Right ventricle myocardium superior (tissue), 1 donor: ENCODE measurements around the gene CTBP1. TPM values are rescaled to one million over a fixed set of nuclear protein-coding genes. Genes with fewer than 3 reads are reported as not detected.
A peak's percentile ranks its signal among the peaks of the same experiment; 100 is the strongest.

ENCODE experiments used
- ATAC-seq: fragments of 200-7000 bp; cut with Tn5 transposase; one replicate; pipeline ENCODE4 v1.9.1; 2020; ENCODE audit warnings: mild to moderate bottlenecking; ENCODE audit not compliant: poor library complexity
- DNase-seq: peaks from one replicate; pipeline ENCODE4 v3.0.0-alpha.2; 2020
- intact Hi-C: fragments of 100-400 bp; cut with DNase I; formaldehyde crosslinking; loops from one replicate; pipeline ENCODE4 v1.11.2; 2022
- total RNA-seq: library from RNA; stranded (reverse); fragmentation: NEBNext Ultra II Directional; extraction: Animal tissue kit (Norgen Biotek cat#: 25700); gene quantifications from one replicate; pipeline ENCODE4 v1.2.1, GENCODE V29; 2021
- donor health status: DM: no; HTN: yes; CAD: no; lungs with severe emphysema.

Gene CTBP1
- total RNA-seq, 1 donor from 2014 or later: 133 TPM

GRCh38 chr4:1218634-1219565 lies 30.0 kb downstream of the CTBP1 start:
- intact Hi-C loops: no loop called here
- DNase-seq (no peak), ATAC-seq (no peak)

DNA sequence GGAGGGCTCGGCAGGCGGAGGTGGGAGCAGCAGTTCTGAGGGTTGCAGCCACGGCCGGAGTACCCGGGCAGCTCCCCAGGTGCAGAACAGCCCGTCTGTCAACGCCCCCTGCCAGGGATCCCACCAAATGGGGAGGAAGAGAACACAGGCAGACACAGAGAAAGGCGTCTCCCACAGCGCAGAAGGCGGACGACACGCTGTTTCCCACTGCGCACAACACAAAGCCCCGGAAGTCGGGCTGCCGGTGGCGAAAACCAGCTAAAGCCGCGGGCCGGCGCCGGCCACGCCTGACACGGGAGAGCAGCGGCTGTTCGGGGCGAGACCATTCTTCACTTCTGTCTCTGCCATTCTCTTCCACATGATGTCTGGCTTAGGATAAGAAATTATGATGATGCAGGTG lies 31.6 kb downstream of the CTBP1 start:
- ATAC-seq: no peak
- no peak for DNase-seq
- intact Hi-C loops: no loop called here

DNA sequence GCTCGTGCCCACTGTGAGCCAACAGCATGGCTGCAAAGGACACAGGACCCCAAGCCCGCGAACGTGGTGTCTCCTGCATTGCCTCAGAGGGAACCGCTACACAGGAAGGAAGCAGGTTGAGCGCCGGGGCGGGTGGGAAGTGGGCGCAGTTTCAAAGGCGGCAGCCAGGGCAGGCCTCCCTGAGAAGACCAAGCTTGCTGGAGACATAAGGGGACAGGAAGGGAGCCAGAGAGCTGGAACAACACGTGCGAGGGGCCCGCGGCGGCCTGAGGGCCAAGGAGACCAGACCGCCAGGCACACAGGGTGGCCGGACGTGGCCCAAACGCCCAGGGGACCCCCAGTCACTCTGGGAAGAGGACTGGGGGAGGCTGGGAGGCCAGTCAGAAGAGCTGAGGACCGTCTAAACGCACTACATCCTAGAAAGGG lies 32.0 kb downstream of the CTBP1 start:
- peak; percentile 72 for DNase-seq
- no peak for ATAC-seq
- intact Hi-C loops: no loop called here

- DNase-seq: no peak
- intact Hi-C loops: no loop called here
- ATAC-seq: no peak
Measured at GRCh38 chr4:1216076-1216614, 32.8 kb downstream of the CTBP1 start.

DNA sequence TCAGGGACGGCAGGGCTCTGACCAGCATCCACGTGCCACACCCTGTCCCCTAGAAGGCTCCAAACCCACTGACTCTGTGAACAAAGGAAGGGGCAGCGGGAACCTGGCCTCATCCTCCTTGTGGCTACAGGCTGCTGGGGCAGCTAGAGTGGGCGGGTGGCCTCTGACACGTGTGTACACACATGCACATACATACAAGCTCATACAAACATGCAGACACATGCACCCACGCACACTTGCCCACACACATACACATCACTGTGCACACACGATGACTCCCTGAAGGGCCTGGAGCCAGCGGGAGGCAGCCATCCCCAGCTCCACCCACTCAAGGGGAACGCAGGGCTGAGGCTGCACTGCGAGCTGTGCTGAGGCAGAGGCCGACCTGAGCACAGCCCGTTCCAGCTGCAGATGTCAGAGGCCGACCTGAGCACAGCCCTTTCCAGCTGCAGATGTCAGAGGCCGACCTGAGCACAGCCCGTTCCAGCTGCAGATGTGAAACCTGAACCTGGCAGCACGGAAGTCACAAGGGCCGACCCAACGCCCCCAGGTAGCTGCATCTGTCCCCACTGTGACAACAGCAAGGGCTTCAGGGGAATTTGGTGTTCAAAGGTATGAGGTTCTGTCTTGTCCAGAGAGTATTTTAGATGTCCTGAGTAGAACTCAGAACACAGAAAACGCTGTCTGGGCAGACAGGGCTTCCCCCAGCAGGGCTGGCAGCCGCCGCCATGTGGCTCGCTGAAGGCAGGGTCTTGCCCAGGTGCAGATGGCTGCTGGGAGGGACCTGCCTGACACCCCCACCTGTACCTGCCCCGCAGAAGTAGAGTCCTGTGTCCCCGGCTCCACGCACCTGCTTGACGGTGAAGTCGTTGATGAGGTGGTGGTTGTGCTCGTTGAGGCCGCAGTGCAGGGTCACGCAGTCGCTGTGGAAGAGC lies 33.5 kb downstream of the CTBP1 start:
- intact Hi-C loops: no loop called here
- ATAC-seq (no peak), DNase-seq (no peak)

- no peak for ATAC-seq
- no peak for DNase-seq
- intact Hi-C loops: no loop called here
Measured at GRCh38 chr4:1214101-1215095, 34.5 kb downstream of the CTBP1 start.

- no peak for DNase-seq
- no peak for ATAC-seq
- intact Hi-C loops: no loop called here
Measured at GRCh38 chr4:1213336-1213995, 35.5 kb downstream of the CTBP1 start.

- intact Hi-C loops: no loop called here
- ATAC-seq: no peak
Measured at GRCh38 chr4:1212546-1213335, 36.2 kb downstream of the CTBP1 start.

DNA sequence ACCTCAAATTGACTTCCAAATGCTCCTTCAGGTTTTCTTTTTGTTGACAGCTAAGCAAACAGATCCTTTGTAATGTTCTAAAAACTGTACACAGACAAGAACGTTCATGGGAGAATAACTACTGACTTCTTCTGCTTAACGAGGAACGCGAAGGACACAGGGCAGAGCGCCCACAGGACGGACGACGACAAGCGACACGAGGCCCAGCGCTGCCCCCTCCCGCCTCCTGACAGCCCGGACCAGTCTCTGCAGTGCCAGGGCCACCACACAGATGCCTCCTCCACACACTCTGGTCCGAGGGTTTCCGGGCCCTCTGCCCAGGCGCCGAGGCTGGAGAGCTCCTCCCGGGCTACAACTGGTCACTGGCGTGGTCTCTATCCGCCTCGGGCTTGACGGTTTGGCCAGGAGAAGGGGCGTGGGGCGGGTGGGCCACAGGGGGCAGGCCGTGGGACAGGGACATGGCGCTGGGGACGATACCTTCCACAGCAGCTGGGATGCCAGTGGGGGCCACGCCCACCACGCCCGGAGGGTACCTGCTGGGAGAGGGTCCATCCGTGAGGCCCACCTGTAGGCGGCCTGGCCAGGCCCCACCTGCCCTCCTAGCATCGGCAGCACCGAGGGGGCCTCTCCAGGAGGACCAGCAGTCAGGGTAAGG lies 36.9 kb downstream of the CTBP1 start:
- DNase-seq (peak; percentile 54), ATAC-seq (no peak)
- intact Hi-C loops: no loop called here

More at GRCh38 chr4:1212546-1213335, 36.2 kb downstream of the CTBP1 start:
- peak; percentile 39 for DNase-seq

DNA sequence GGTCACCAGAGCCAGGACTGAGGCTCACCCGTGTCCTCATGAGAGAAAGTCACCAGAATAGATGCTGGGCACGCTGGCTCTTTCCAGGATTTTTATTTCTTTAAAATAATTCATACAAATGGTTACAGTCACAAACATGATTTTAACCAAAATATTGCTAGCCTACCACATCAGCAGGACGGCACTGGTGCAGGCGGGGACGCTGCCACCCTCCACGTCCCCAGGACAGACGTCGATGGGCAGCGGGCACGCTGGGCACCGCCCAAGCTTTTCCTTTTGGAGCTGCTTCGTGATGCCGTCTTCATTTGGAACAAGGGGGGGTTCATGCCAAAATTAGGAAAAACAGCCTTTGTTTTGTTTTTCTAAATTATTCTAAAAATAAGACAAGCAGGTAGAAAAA lies 37.6 kb downstream of the CTBP1 start:
- intact Hi-C loops: no loop called here
- ATAC-seq (no peak), DNase-seq (peak; percentile 24)

DNA sequence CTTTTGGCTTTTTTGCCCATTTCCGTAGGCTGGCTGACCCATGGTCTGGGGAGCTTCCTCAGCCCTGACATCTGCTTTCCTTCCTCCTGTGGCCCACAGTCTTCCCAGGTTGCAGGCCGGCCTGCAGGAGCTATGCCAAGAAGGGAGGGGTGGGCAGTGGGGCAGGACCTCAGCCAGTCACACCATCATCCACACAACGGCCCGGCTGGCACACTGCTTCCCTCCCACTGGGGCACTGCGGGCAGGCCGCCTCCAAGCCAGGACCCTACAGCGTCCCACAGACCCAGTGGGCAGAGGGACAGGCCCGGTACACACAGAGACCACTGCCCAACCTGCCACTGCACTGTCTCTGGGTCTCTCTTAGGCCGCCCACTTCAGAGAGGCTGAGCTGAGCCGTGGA lies 38.0 kb downstream of the CTBP1 start:
- no peak for ATAC-seq
- peak; percentile 47 for DNase-seq
- intact Hi-C loops: no loop called here

DNA sequence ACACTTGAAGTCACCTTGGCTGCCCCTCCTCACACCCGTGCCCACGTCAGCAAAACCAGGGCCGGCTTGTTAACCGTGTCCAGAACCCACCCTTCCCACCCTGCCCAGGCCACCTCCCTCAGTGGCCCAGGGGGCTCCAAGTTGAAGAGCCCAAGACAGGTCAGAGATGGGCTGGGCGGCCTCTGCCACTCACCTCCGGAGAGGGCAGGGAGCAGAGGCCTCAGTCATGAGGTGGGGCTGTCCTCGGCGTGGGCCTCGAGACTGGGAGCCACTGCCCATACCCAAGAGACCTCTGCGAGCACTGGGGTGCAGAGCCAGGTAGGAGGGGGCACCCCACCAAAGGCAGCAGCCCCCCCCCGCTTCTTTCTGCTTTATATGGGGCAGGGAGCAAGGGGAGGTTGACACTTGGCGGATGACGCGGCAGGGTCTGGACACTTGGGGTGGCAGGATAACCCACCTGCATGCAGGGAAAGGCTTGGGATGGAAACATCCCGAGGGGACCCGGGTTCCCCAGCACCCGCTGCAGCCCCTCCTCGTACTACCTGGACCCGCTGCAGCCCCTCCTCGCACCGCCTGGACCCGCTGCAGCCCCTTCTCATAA lies 38.6 kb downstream of the CTBP1 start:
- peak; percentile 39 for DNase-seq
- intact Hi-C loops: no loop called here
- no peak for ATAC-seq

DNA sequence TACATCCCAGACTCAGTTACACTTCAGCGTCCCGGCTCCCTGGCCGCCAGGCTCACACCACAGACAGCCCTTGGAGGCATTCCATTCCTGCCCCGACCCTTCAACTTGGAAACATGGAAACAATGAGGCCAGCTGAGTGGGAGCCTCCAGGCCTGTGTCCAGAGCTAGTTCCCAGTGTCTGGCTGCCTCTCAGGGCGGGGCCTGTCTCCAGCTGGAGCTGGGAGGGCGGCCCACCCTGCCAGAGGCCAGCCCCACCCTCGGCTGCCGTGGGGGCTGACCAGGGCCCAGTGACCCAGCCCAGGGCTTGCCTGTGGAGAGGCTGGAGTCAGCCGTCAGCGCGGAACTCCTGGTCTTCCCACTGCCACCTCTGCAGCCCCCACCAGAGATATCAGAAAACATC lies 39.1 kb downstream of the CTBP1 start:
- DNase-seq (peak; percentile 91), ATAC-seq (peak; percentile 82)
- intact Hi-C loops: no loop called here

DNA sequence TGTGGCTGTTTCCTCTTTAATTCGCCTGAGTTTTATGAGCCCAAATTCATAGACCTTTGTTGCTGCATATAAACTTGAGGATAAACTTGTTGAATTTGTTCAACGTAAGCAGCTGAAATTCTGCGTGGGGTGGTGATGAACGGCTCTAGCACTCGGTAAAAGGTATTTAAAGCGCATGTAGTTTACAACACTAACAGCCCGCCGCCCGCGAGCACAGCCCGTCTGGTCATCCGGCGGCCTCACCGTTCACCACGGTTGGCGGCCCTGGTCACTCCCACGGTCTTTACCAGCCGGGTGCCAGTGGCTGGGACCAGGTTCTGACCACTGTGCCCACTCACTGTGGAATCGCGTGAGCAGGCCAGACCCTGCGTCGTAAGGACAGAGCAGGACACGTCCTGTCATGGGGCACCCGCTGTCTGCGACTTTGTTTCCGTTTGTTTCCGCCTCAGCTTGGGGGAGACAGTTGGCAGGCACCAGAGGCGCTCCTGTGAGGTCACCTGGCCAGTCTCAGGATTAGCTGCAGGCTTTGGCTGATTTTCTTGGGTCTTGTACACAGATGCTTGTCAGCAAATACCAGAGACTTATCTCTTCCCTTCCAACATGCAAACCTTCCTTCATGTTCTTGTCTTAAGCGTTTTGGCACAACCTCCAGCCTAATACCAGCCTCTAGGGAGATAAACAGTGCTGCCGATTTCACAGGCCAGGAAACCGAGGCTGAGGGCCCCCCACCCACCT lies 39.8 kb downstream of the CTBP1 start:
- intact Hi-C loops: no loop called here
- peak; percentile 1 for ATAC-seq
- DNase-seq: peak; percentile 46

- intact Hi-C loops: no loop called here
- DNase-seq: peak; percentile 47
- ATAC-seq: peak; percentile 13
Measured at GRCh38 chr4:1208266-1208961, 40.5 kb downstream of the CTBP1 start.
